Measurements from ENCODE around the gene HAS3.

- TF ChIP-seq ZBTB21 (tag by site-specific recombination; IDR thresholded peaks at IDR 0.05) = no peak
- no peak for TF ChIP-seq ZNF449 (tag by site-specific recombination; IDR thresholded peaks at IDR 0.05)
- no peak for TF ChIP-seq HOXA7 (CRISPR knock-in tag; IDR thresholded peaks at IDR 0.05; ENCODE audit: borderline replicate concordance)
- TF ChIP-seq, protein P1, sequence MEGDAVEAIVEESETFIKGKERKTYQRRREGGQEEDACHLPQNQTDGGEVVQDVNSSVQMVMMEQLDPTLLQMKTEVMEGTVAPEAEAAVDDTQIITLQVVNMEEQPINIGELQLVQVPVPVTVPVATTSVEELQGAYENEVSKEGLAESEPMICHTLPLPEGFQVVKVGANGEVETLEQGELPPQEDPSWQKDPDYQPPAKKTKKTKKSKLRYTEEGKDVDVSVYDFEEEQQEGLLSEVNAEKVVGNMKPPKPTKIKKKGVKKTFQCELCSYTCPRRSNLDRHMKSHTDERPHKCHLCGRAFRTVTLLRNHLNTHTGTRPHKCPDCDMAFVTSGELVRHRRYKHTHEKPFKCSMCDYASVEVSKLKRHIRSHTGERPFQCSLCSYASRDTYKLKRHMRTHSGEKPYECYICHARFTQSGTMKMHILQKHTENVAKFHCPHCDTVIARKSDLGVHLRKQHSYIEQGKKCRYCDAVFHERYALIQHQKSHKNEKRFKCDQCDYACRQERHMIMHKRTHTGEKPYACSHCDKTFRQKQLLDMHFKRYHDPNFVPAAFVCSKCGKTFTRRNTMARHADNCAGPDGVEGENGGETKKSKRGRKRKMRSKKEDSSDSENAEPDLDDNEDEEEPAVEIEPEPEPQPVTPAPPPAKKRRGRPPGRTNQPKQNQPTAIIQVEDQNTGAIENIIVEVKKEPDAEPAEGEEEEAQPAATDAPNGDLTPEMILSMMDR (tag by site-specific recombination; IDR thresholded peaks at IDR 0.05) = no peak
- TF ChIP-seq ZNF354C (tag by site-specific recombination; IDR thresholded peaks at IDR 0.05; ENCODE audit: borderline replicate concordance, low read depth) = no peak
- TF ChIP-seq, protein P2, sequence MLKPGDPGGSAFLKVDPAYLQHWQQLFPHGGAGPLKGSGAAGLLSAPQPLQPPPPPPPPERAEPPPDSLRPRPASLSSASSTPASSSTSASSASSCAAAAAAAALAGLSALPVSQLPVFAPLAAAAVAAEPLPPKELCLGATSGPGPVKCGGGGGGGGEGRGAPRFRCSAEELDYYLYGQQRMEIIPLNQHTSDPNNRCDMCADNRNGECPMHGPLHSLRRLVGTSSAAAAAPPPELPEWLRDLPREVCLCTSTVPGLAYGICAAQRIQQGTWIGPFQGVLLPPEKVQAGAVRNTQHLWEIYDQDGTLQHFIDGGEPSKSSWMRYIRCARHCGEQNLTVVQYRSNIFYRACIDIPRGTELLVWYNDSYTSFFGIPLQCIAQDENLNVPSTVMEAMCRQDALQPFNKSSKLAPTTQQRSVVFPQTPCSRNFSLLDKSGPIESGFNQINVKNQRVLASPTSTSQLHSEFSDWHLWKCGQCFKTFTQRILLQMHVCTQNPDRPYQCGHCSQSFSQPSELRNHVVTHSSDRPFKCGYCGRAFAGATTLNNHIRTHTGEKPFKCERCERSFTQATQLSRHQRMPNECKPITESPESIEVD (tag by site-specific recombination; IDR thresholded peaks at IDR 0.05) = no peak
- no peak for TF ChIP-seq MZF1 (tag by site-specific recombination; IDR thresholded peaks at IDR 0.05; ENCODE audit: borderline replicate concordance)
- TF ChIP-seq ZNF350 (tag by site-specific recombination; IDR thresholded peaks at IDR 0.05) = no peak
- TF ChIP-seq, protein P3, sequence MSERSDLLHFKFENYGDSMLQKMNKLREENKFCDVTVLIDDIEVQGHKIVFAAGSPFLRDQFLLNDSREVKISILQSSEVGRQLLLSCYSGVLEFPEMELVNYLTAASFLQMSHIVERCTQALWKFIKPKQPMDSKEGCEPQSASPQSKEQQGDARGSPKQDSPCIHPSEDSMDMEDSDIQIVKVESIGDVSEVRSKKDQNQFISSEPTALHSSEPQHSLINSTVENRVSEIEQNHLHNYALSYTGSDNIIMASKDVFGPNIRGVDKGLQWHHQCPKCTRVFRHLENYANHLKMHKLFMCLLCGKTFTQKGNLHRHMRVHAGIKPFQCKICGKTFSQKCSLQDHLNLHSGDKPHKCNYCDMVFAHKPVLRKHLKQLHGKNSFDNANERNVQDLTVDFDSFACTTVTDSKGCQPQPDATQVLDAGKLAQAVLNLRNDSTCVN (tag by site-specific recombination; optimal IDR thresholded peaks at IDR 0.05) = no peak
- no peak for TF ChIP-seq YY1 (tag by site-specific recombination; IDR thresholded peaks at IDR 0.05)
- TF ChIP-seq ZNF133 (tag by site-specific recombination; IDR thresholded peaks at IDR 0.05) = no peak
Observed at GRCh38 chr16:69087161-69087581, 18.3 kb upstream of the HAS3 start.
